ENCODE measurements around the gene RHBDD2. TPM values are rescaled to one million over a fixed set of nuclear protein-coding genes. Genes with fewer than 3 reads are reported as not detected.
"Not testable (repeated sequence)": the region's sequence is repeated elsewhere in the genome, so short reads cannot be mapped to it uniquely, and the experiment has no call there.

The RHBDD2 gene
- total RNA-seq, 1 experiment from 2014 or later, result 12.8 TPM

DNA sequence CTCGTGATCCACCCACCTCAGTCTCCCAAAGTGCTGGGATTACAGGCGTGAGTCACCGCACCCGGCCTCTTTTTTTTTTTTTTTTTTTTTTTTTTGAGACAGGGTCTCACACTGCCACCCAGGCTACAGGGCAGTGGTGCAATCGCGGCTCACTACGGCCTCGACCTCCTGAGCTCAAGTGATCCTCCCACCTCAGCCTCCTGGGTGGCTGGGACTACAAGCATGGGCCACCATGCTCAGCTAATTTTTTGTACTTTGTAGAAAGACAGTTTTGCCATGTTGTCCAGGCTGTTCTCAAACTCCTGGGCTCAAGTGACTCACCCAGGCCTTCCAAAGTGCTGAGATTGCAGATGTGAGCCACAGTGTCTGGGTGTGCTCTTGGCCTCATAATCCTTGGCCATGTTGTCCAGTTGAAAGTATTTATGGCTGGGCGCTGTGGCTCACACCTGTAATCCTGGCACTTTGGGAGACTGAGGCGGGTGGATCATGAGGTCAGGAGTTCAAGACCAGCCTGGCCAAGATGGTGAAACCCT lies 24.0 kb upstream of the RHBDD2 start:
- not testable (repeated sequence) for H3K27me3 ChIP-seq, H3K9me3 ChIP-seq, H3K4me3 ChIP-seq, DNase-seq, H3K36me3 ChIP-seq

DNA sequence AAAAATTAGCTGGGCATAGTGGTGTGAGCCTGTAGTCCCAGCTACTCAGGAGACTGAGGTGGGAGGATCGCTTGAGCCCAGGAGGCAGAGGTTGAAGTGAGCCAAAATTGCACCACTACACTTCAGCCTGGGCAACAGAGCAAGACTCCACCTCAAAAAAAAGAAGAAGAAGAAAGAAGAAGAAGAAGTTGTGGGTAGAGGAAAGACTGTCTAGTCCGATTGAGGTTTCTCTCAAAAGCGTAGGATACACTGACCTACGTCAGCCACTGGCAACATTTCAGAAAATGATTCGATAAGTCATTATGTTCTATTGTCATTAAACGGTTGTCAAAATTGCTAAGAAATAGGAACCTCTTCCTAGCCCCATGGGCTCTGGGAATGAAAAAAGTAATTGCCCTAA lies 22.3 kb upstream of the RHBDD2 start:
- DNase-seq, result no peak
- Histone ChIP-seq H3K9me3 (no peaks in the 10 kb centered on the region), H3K4me3 (no peak overlapping the region), H3K36me3 (no peaks in the 10 kb centered on the region), H3K27me3 (no peaks in the 10 kb centered on the region)

DNA sequence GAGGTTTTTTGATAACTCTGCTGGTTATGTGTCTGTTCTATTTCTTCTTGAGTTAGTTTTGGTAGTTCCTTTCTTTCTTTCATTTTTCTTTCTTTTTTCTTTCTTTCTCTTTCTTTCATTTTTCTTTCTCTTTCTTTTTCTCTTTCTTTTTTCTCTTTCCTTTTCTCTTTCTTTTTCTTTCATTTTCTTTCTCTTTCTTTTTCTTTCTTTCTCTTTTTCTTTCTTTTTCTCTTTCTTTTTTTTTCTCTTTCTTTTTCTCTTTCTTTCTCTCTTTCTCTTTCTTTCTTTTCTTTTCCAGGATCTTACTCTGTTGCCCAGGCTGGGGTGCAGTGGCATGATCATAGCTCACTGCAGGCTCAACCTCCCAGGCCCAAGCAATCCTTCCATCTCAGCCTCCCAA lies 20.4 kb upstream of the RHBDD2 start:
- Histone ChIP-seq H3K27me3 (no peaks in the 10 kb centered on the region), H3K9me3 (no peaks in the 10 kb centered on the region), H3K36me3 (no peaks in the 10 kb centered on the region), H3K4me3 (no peak overlapping the region)
- no peak for DNase-seq

DNA sequence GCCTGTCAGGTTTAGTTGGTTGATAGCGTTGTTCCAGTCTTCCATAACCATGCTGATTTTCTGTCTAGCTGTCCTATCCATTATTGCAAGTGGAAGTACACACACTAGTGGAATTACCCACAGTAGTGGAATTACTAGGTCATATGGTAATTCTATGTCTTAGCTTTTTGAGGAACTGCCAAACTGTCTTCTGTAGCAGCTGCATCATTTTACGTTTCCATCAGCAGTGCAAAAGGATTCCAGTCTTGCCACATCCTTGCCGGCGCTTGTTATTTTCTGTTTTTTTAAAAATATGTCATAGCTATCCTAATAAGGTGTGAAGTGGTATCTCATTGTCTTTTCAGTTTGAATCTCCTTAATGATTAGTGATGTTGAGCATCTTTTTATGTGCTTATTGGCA lies 17.2 kb upstream of the RHBDD2 start:
- no peak for DNase-seq
- Histone ChIP-seq H3K9me3 (no peaks in the 10 kb centered on the region), H3K27me3 (no peaks in the 10 kb centered on the region), H3K4me3 (no peak overlapping the region), H3K36me3 (no peaks in the 10 kb centered on the region)

DNA sequence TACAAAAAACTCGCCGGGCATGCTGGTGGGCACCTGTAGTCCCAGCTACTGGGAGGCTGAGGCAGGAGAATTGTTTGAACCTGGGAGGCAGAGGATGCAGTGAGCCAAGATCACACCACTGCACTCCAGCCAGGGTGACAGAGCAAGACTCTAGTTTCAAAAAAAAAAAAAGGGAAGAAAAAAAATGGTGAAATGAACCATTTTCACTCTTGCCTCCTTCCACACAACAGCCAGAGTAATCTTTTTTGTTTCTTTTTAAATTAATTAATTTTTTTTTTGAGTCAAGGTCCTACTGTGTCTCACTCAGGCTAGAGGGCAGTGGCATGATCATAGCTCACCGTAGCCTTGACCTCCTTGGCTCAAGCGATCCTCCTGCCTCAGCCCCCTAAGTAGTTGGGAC lies 14.6 kb upstream of the RHBDD2 start:
- DNase-seq, H3K9me3 ChIP-seq, H3K36me3 ChIP-seq, H3K4me3 ChIP-seq, H3K27me3 ChIP-seq: not testable (repeated sequence)

DNA sequence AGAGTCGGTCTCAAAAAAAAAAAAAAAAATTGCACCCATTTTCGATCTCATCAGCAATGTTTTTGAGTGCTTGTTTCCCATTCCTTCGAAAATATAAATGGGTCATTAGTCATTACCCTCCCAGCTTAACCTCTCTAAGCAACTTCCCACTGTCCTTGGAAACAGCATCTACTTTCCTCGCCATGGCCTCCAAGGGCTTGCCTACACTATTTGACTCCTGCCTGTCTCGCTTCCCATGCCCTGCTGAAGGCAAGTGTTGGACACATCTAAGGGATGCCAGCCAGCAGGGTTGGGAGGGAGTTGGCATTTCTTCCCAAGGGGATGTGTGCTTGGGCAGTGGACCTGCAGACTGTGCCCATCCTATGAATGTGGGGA lies 12.7 kb upstream of the RHBDD2 start:
- no peaks in the 10 kb centered on the region for H3K36me3 ChIP-seq
- DNase-seq, result peak; percentile 77
- no peaks in the 10 kb centered on the region for H3K27me3 ChIP-seq
- H3K4me3 ChIP-seq, result no peak overlapping the region
- no peaks in the 10 kb centered on the region for H3K9me3 ChIP-seq

DNA sequence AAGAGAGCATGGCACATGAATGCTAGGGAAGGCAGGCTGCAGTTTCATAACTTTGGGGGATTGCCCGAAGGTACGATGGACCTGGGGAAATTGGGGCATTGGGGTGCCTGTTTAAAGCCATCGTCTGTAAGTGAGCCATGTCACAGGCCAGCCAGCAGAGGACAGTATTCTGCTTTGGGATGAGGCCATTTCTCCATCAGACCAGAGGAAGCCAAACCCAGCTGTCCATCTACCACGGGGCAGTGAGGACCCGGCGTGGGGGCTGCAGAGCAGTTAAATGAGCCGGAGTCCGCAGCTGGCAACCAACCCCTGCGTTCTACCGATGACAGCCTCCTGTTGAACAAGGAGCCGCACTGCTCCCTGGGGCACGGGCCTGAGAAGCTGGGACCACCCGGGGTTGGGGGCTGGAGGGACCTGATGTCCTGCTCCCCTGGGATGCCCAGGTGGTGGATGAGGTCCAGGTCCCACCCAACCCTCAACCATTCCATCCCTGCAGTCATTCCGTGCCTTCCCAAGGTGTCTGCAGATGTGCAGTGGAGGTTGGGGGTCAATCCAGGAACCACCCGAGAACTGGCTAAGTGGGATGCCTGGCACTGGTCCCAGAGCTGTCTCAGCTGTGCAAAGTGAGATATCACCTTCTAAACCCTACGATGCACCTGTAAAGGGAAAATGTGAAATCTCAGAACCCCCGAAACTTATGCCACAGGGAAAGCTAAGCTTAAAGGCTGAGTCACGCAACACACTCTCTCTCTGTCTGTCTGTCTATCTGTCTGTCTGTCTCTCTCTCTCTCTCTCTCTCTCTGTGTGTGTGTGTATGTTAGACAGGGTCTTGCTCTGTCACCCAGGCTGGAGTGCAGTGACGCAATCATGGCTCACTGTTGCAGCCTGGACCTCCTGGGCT lies 12.1 kb upstream of the RHBDD2 start:
- no peak overlapping the region for H3K4me3 ChIP-seq
- no peaks in the 10 kb centered on the region for H3K27me3 ChIP-seq
- peak; percentile 80 for DNase-seq
- no peaks in the 10 kb centered on the region for H3K36me3 ChIP-seq
- no peaks in the 10 kb centered on the region for H3K9me3 ChIP-seq

DNA sequence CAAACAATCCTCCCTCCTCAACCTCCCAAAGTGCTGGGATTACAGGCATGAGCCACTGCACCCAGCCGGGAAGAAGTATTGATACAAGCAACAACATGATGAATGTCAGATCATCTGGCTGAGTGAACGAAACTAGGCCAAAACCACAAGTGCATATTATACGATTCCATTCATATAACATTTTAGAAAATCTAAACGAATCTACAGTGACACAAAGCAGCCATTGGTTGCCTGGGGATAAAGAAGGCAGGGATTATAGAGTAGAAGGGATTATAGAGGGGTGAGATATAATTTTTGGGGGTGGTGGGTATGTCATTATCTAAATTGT lies 11.5 kb upstream of the RHBDD2 start:
- Histone ChIP-seq H3K27me3 (no peaks in the 10 kb centered on the region), H3K36me3 (no peaks in the 10 kb centered on the region), H3K4me3 (no peak overlapping the region), H3K9me3 (no peaks in the 10 kb centered on the region)
- no peak for DNase-seq

DNA sequence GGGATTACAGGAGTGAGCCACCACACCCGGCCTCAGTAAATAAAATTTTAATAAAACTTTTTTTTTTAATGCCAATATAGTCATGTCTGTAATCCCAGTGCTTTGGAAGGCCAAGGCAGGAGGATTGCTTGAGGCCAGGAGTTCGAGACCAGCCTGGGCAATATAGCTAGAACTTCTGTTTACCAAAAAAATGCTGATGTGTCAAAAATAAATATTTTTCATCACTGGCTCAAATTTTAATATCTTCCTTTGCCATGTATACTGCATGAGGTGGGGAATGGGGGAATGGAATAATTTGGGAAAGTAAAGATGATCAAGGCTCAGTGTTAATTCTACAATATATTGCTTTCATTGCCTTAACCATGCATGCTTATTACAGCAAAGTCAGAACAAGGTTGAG lies 10.7 kb upstream of the RHBDD2 start:
- DNase-seq, result no peak
- Histone ChIP-seq H3K36me3 (no peaks in the 10 kb centered on the region), H3K27me3 (no peaks in the 10 kb centered on the region), H3K9me3 (no peaks in the 10 kb centered on the region), H3K4me3 (no peak overlapping the region)

DNA sequence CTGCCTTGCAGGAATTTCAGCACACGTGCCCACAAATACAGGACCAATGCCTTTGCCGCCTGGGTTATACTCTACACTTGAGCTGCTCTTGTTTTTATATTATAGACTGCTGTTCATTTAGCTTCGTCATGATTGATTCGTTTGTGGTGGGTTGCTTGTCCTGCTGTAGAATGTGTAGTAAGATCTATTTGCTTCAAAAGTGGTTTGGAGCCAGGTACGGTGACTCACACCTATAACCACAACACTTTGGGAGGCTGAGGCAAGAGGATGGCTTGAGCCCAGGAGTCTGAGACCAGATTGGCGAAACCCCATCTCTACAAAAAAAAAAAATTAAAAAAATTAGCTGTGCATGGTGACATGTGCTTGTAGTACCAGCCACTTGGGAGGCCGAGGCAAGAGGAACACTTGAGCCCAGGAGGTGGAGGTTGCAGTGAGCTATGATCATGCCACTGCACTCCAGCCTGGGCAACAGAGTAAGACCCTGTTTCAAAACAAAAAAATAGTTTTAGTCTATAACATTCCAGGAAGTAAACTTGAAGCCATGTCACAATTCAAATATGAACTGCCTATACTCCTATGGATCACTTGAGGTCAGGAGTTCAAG lies 9.0 kb upstream of the RHBDD2 start:
- H3K36me3 ChIP-seq, result no peaks in the 10 kb centered on the region
- H3K27me3 ChIP-seq, result no peaks in the 10 kb centered on the region
- no peaks in the 10 kb centered on the region for H3K9me3 ChIP-seq
- peak; percentile 48 for DNase-seq
- H3K4me3 ChIP-seq, result no peak overlapping the region

DNA sequence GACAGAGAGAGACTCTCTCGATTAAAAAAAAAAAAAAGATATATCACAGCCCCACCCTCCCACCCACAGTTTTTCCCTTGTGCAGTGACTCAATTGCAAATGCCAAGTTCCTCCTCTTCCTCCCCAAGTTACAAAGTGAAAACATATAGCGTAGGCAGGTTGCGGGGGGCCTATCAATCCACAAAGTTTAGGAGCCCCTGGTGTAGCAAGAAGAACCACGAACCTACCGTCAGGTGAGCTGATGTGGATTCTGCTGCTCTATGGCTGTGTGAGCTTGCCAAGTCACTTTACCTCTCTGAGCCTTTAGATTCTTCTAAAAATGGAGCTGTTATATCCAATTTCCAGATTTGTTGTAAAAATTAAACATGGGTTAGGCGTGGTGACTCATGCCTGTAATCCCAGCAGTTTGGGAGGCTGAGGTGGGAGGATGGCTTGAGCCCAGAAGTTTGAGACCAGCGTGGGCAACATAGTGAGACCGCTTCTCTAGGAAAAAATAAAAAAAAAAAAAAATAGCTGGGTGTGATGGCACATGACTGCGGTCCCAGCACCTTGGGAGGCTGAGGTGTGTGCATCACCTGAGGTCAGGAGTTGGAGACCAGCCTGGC lies 8.2 kb upstream of the RHBDD2 start:
- no peak for DNase-seq
- no peaks in the 10 kb centered on the region for H3K9me3 ChIP-seq
- no peaks in the 10 kb centered on the region for H3K27me3 ChIP-seq
- no peak overlapping the region for H3K4me3 ChIP-seq
- H3K36me3 ChIP-seq, result no peaks in the 10 kb centered on the region

DNA sequence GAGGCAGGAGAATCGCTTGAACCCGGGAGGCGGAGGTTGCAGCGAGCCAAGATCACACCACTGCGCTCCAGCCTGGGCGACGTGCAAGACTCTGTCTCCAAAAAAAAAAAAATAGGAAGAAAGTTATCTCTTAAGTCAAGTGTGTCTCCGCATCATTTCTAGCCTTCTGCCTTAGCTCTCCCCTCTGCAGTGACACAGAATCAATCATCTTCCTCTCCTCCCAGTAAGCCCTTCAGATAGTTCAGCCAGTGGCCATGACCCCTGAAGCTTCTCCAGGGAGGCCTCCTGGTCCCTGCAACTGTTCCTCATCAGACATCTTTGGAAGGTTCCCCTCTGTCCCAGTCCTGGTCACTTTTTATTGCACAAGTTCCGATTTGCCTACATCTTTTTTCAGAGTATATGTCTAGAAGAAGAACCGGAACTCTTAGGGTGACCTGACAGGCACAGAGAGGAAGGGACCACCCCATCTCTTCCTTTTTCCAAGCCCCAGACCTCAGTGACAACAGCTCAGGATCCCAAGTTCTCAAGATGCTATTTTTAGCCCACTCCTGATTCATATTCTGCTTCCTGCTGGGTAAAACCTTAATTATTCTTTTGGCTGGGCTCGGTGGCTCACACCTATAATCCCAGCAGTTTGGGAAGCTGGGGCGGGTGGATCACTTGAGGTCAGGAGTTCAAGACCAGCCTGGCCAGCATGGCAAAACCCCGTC lies 6.6 kb upstream of the RHBDD2 start:
- DNase-seq, result peak; percentile 15
- Histone ChIP-seq H3K9me3 (no peaks in the 10 kb centered on the region), H3K36me3 (no peaks in the 10 kb centered on the region), H3K27me3 (no peaks in the 10 kb centered on the region), H3K4me3 (no peak overlapping the region)

DNA sequence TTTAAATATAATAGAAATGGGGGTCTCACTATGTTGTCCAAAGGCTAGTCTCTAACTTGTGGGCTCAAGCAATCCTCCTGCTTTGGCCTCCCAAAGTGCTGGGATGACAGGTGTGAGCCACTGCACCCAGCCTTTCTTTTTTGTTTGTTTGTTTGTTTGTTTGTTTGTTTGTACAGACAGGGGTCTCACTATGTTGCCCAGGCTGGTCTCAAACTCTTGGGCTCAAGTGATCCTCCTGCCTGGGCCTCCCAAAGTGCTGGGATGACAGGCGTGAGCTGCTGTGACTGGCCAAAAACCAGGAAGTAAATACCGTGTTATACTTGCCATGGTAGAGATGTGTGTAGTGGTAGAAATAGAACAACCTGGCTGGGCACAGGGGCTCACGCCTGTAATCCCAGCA lies 4.7 kb upstream of the RHBDD2 start:
- not testable (repeated sequence) for H3K9me3 ChIP-seq, H3K36me3 ChIP-seq, H3K27me3 ChIP-seq, H3K4me3 ChIP-seq, DNase-seq

DNA sequence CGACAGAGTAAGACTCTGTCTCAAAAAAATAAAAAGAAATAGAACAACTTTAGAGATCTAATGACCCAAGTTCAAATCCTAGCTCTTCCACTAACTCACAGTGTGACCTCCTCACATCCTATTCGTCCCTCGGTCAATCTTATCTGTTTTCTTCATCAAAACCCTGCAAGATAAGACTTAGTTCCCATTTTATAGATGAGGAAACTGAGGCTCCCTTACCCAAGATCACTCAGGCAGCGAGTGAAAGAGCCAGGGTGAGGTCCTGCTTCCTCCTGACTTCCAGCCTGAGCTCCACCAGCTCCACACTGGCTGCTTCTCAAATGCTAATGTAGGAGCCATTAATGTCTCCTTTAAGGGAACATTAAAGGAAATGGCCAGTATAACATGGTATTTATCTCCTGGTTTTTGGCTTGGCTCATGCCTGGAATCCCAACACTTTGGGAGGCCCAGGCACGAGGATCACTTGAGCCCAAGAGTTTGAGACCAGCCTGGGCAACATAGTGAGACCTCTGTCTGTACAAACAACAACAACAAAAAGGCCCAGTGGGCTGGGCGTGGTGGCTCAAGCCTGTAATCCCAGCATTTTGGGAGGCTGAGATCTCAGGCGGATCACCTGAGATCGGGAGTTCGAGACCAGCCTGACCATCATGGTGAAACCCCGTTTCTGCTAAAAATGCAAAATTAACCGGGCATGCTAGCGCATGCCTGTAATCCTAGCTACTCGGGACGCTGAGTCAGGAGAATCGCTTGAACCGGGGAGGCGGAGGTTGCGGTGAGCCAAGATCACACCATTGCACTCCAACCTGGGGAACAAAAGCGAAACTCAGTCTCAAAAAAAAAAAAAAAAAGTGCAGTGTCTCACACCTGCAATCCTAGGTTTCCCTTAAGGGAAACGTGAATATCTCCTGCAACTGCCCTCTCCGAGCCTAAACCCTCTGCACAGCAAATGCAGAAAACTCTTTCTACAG lies 3.4 kb upstream of the RHBDD2 start:
- no peaks in the 10 kb centered on the region for H3K9me3 ChIP-seq
- no peak for DNase-seq
- H3K27me3 ChIP-seq, result no peaks in the 10 kb centered on the region
- H3K4me3 ChIP-seq, result no peak overlapping the region
- H3K36me3 ChIP-seq, result no peaks in the 10 kb centered on the region; the same call in 1 of the 2 replicates

DNA sequence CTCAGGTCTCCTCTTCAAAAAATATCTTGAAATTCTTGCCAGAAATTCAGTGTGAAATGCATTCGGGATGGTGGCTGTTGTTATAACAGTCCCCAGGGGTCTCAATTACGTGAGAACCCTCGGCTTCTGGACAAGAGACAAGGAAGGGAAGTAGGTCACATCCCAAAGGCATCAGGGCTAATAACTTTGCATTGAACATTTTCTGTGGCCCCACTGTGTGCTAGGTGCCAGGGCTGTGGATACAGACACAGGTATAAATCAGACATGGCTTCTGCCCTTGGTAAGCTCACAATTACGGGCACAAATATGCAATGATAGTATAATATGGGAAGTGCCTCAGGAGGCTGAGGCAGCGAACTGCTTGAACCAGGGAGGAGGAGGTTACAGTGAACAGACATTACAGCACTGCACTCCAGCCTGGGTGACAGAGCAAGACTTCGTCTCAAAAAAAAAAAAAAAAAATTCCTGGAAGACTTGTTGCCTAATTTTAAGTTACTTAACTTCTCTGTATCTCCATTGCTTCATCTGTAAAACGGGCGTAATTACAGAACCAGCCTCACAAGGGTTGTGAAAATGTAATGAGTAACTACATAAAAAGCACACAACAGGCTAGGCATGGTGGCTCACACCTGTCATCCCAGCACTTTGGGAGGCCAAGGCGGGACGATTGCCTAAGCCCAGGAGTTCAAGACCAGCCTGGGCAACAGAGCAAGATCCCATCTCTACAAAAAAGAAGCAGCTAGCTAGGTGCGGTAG lies 2.5 kb upstream of the RHBDD2 start:
- H3K4me3 ChIP-seq, result no peak overlapping the region
- no peaks in the 10 kb centered on the region for H3K9me3 ChIP-seq
- DNase-seq, result no peak
- H3K27me3 ChIP-seq, result no peaks in the 10 kb centered on the region
- H3K36me3 ChIP-seq, result no peaks in the 10 kb centered on the region; the same call in none of the 2 replicates
